CD4-positive, alpha-beta T cell treated with Interleukin-1 beta for 1 hour (primary cell): ENCODE results near the gene GRAMD1B.

Experiments used
- DNase-seq, 2 donors: peaks; one replicate each; pipeline ENCODE4 v3.0.0-alpha.2; 2020 to 2022

Gene GRAMD1B

DNA sequence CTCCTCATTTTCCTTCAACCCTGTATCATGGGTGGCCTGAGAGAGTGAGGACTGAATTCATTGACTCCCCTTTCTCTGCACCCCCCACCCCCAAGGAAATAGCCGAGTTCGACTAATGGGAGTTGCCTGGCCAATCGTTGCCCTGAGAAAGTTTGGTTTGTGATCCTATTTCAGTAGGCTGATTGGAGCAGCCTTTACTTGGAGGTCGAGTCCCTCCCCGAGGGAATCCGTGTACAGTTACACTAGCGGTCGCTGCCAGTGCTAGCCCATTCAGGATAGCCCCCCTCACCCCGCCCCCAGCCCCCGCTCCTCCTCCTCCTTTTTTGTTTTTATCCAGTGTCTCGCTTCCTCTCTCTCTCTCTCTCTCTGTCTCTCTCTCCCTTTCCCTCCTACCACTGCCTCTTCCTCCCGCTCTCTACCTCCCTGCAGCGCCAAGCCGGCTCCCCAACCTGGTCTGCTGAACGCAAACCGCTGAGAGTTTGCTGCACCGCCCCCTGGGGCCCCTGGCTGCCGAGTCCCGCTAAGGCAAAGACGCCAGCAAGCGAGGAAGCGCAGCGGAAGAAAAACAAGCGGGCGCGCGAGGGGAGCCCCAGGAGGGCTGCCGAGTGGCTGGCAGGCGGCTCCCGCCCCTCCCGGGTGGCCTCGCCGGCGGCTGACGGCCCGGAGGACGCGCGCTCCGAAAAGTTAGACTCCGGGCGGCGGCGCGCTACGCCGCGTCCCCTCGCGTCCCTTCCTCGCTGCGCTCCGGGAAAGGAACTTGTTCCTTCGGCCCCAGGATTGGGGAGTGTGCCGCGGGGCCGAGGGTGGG lies at the start of gene GRAMD1B:
GRAMD1B (plus strand) TSS at position 357 of the 808 bp plus-strand sequence. CDS start 524 bp downstream, outside the sequence.
- peak; percentile 68 to 70 for DNase-seq

DNA sequence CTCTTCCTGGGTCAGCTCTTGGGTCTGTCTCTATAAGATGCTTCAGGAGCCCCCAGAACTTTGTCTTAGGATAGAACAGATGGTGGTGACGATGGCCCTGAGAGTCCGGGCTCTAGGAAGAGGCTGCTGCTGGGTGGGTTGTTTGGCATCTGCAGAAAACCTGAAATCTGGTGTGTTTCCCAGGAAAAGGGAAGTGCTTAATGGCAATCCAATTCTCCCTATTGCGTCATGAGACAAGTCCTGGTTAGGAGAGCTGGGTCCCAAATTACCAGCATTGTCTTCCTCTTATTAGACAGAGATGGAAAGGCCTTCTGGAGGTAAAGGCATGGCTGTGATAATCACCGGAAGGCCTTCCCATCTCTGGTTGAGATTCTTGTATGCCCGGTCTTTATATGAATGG lies 48.9 kb upstream of the GRAMD1B start:
- DNase-seq: no peak

DNA sequence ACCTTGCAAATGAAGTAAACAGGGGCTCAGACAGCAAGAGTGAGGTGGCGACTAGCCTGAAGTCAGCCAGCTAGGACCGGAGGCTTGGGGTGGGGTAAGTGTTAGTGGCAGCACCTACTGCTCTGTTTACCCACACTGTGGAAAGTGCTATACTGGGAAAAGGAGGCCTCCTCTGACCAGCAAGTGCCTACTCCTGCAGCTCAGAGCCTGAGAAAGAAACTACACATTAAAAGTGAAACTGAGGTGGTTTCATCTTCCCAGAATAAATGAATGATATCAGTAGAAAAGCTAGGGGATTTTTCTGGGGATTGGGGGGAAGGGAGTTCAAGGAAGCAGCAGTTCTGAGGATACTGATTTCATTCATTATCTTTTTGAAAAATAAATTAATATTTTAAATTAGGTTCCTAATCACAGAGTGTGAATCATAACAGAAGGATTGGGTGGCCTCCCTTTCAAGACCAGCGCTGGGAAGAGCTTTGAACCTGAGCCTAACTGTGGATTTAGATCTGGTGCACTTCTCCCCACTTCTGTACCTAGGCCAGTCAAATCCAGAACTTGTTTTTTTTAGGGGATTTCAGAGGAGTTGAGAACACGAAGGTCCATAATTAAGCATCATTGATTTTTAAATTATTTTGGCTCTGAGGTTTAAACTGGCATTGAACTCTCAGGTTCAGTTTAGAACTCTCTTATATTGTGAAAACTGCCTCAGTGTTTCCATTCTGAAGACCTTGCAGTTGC lies 48.1 kb upstream of the GRAMD1B start:
- DNase-seq: peak in 1 of 2 donors; percentile 7

DNA sequence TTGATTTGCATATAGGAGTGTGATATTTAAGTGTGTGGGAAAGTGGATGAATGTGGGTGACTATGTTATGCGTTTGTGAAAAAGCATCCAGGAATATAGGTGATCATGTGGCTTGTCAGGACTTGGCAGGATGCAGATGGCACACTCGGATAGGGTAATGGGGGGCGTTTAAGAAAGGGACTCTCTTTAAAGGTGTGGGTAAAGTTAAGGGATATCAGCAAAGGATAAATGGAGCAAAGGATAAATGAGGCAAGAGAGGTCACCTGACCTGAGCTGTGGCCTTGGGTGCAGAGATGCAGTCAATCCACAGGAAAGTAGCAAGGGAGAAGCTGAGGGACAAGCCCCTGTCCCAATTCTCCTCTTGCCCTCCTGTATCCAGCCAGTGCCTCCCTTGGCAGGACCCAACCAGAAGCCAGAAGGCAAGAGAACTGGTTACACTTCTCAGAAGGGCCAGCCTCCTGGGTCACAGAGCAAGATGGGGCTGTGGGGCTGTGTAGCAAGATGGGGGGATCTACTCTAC lies 47.5 kb upstream of the GRAMD1B start:
- no peak for DNase-seq

DNA sequence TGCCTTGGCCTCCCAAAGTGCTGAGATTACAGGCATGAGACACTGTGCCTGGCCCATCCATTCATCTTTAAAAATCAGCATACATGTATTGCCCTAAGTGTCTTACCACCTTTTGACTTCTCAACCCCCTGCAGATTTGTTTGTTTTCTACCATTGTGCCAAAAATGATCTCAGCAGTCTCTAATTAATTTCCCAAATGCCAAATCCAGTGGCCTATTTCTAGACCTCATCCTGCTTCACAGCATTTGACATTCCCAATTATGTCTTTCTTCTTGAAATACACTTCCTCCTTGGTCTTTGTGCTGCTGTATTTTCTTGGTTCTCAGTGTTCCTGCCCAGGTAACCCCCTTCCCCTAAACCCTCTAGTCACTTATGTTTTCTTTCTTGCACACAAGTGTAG lies 46.0 kb upstream of the GRAMD1B start:
- no peak for DNase-seq

DNA sequence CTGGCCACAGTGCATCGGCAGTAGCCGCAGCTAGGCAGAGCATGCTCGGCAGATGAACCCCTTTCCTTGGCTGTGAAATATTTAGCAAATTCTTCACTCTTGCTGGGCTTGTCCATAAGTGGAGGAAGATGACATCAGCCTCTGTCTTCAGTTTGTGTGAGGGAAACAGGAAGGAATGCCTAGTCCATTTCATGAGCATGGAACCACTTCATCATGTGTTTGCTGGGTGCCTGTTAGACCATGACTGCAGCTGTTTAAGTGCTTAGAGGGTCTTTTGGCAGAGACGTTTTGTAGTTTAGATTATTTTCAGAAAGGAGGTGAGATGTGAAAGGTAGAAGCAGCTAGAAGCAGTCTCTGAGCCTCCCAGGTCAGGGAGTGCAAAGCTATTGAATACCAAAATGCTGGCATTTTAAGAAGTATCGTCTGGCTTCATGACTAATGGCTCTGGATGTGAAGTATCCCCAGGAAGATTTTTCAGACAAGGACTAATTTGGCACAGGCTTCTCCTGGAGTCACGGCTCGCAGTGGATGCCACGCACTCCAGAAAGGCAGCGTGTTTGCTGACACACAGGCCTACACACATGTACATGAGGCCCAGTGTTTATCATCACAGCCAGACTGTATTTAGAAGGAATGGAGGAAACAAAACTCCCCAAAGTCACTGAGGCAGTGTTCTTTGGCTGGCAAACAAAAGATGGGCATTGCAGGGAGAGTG lies 43.1 kb upstream of the GRAMD1B start:
- no peak for DNase-seq

DNA sequence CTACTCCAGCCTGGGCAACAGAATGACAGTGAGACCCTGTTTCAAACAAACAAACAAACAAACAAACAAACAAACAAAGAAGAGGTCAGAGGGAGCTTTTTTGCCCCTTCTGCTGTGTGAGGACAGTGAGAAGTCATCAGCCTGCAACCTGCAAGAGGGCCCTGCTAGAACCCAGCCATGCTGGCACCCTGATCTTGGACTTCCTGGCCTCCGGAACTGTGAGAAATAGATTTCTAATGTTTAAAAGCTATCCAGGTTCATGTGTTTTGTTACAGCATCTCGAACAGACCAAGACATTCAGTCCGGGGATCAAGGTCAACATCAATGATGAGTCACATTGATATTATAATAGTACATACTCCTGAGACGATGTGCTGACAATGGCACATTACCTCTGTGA lies 41.4 kb upstream of the GRAMD1B start:
- DNase-seq: no peak

DNA sequence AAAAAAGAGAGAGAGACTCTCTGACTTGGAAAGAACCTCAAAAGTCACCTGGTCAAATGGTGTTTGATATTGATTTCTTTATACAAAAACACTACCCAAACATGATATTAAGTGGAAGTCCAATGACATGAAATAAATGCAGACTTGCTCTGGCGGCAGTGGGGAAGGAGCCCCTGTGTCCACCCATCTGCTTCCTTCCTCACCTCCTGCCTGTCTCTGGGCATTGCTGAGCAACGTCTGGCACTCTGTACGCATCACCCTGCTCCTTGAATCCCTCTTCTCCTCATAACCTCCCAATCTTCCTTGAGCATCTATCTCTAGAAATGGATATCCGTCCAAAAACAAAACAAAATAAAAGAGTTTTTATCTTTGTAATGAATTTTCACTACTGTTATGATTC lies 39.9 kb upstream of the GRAMD1B start:
- no peak for DNase-seq

DNA sequence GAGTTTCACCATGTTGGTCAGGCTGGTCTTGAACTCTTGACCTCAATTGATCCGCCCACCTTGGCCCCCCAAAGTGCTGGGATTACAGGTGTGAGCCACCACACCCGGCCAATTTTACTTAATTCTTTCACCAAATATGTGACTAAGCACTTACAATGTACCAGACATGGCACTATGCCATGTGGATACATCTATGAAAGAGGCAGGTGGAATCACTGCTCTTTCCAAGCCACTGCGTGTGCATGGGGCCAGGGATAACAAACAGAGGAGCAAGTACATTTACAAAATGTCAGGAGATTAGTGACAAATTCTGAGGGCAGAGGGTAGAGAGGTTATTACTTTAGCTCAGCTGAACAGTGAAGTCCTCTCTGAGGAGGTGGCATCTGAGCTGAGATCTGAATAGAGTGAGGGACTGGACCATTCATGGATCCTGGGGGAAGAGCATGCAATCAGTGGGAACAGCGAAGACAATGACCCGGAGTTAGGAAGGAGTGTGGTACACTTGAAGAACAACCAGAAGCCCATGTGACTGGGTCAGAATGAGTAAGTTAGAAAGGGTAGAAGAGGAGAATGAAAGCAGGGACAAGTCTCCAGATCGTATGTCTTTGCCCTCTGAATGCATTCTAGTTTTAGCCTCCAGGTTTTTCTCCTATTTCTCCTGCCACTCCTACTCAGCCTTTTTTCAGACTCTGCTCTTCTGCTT lies 38.3 kb upstream of the GRAMD1B start:
- DNase-seq: no peak

DNA sequence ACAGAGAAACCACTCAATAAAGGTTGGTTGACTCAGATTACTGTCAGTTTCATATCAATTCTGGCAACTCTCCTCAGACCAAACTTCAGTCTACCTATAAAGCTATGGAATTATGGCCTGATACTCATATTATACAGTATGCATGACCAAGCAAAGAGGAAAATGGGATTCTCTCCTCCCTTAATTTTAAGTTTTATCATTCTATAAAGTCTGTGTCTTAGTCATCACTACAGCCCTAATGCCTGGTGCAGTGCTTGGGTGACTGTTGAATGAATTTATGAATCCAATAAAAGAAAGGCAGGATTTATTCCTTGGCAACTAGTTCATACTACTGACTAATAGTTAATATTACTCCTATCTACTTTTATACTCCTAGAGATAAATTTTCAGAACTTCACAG lies 37.6 kb upstream of the GRAMD1B start:
- no peak for DNase-seq

DNA sequence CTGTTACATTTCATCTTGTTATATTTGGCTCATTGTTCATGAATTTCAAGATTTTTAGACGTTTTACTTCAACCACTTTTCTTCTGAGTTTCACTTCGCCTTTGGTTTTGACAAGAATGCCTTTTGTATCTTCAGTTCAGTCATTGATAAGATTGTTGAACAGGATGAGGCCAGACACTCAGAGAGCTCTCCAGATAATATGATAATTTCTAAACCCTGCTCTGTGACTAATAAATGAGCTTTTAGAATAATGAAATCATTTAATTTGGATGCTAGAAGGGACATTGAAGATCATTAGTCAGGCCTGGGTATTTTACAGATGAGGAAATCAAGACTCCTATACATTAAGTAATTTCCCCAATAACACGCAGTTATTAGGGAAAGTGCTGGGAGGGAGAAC lies 37.2 kb upstream of the GRAMD1B start:
- DNase-seq: no peak

DNA sequence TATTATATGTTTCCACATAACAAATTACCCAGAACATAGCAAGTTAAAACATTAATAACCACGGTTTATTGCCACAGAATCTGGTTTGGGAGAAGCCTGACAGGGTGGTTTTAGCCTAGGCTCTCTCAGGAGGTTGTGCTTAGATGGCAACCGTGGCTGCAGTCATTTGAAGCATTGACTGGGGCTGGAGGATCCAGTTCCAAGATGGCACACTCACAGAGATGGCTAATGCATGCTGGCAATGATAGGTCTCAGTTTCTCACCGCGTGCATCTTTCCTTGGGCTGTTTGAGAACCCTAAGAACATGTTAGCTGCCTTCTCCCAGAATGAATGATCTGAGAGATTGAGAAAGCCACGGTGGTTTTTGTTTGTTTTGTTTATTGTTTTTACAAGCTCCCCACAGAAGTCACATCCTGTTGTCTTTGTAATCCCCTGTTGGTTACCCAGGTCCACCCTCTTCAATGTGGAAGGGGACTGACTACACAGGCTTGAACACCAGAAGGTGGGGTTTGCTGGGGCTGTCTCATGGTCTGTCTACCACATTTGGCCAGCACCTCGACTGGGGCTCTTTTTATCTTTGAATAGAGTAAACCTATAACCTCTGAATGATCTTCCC lies 36.6 kb upstream of the GRAMD1B start:
- DNase-seq: no peak

DNA sequence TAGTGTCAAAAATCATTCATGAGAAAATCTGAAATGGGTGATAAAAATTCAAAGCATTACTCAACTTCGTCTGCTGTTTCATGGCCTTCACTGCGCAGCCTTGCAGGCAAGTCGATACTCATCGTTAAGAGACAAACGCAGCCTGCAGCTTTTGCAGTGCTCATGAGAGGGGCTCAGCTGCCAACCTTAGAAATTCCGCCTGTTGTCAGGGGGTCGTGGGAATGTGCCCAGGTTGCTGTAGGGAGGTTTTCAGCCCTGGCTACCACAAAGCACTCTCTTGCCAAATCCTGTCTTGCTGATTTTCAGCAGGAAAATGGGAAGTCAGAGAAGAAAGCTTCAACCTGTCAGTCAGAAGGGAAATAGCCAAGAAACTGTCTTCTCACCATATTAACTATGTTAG lies 25.4 kb upstream of the GRAMD1B start:
- DNase-seq: no peak

DNA sequence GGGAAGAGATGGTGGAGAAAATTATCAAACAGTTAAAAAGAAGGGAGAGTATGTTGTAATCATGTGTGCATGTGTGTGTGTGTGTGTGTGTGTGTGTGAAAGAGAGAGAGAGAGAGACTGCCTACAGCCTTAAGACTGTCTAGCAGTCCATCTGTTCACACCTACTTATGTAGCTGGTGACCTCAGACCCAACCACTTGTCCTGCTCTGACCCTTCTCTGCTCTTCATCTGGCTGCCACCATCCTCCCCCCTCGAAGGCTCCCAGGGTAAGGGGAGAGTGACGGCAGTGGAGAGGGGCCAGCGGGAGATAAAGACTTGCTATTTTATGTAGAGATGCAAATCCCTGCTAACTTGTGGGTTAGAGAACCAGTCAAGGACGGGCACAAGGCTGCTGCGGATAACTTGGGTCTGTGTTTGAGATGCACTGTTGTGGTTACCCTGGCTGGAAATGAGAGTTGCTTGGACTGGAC lies 24.9 kb upstream of the GRAMD1B start:
- no peak for DNase-seq

DNA sequence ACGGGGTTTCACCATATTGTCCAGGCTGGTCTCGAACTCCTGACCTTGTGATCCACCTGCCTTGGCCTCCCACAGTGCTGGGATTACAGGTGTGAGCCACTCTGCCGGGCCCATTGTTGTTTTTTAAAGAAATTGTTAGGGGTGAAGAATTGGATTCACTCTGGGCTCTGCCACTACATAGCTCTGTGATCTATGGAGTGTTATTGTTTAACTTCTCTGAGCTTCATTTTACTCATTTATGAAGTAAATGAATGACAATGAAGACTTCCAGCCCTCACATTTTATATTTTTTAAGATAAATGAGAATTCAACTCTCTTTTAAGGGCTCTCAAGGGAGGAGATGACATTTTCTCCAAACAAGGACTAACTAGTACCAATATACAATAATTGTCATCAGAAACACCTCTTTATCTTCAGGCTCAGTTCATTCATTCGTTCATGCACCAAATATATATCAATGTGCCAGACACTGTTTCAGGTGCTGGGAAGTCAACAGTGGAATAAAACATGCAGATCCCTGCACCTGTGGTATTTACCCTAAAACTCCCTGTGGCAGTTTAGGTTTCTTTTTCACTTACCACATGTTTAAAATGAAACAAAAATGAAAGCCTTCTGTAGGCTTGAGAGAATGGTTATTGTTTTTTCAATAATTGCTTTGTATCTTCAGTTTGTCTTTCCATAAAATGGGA lies 23.5 kb upstream of the GRAMD1B start:
- DNase-seq: no peak

DNA sequence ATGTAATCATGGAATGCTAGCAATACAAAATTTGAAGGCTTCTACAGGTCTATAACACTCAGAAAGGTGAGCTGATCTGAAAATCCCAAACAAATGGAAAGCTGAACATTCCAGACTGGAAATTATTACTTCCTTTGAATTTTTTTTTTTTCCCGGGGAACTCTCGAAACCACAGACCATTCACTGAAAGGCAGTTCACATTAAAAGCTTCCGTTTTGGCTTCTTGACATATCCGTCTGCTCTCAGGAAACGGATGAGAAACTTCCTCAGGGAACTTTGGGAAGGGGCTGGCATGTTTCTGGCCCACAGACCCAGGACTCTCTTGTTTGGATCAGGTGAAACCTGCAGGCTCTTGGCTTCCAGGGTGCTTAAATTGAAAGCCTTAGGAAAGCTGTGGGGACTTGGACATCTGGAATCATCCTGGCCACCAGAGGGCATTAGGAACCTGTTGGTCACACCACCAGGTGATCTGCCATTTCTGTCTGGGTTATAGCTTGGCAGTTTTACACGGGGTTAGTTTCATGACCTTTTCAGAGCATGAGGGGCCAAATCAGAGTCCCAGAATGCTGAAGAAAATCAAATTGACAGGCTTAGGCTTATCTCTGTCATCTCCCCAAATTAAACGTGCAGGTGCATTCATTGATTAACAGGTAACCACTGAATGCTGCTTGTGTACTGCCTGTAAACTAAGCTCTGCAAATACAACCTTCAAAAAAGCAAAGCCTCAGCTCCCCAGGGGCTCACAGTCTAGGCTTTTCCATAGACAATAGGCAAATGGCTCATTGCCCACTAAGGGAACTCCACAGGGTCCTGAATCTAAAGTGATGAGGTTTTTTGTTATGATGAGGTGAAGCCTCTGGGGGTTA lies 22.7 kb upstream of the GRAMD1B start:
- peak; percentile 65 to 68 for DNase-seq

DNA sequence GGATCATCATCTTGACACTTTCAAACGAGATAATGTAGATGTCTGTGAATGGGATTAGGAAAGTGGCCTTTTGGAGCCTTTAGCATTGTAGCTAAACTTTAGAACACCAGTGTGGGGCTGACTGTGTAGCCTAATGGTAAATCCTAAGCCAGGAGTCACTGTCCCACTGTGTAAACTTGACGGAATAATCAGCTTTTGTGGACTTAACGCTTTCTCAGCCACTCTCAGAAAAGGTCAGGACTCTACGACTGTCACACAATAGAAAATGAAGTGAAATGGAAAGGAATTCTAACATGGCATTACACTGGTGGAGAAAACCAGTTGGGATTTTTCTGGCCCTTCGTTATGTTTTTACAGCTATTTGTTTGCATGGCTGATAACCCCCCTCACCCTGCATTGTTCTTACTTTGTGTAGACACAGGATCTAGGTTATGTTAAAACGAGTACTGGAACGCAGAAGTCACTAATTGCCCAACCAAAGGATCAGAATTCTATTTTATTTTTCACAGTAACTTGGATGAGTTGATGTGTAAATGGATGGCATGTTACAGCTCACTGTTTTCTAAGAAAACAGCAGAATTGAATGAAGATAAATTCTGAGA lies 22.0 kb upstream of the GRAMD1B start:
- DNase-seq: no peak

DNA sequence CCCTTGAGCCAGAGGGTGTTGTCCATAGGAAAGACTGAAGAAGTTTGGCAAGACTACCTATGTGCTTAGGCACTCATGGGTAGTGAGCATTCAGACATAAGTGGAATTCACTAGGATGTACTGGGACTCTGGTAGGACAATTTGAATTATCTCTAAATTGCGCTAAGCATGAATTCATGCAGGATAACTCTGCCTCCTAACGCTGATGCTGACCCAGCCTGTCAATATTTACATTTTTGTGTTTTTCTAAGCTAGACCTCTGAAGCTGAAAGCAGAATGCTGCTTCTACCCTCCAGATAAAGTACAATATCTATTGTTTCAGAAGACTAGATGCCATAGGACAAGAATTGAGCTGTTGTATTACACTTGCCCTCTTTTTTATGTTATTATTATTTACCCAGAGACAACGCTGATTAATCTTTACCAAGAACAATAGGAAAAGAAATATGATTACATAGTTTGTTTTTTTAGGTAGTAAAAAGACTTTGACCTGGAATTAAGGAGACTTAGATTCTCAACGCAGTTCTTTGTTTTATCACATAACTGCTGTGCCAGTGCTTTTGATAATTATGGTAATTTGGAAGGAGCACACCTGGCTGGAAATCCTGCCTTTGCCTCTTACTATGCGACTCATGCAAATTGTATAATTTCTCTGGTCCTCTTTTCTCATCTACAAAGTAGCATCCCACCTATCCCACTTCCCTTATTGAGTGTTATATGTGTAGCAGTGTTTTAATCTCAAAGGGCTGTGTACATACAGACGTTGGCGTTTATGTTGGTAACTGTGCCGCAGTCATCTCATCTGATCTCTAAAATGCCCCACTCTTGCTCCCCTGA lies 21.2 kb upstream of the GRAMD1B start:
- DNase-seq: no peak
